Breast epithelium (tissue), 4 donors: ENCODE measurements around the gene NLK. TPM values are rescaled to one million over a fixed set of nuclear protein-coding genes. Genes with fewer than 3 reads are reported as not detected.

Experiments used
- DNase-seq, 2 donors: peaks; one replicate each; pipeline ENCODE4 v3.0.0-alpha.2; 2019; ENCODE audit warnings: low spot score in 2 of 2
- H3K27ac ChIP-seq, 2 donors: fragments of 200-600 bp; sonication (generic) in 1 of 2; one replicate each; pipeline ENCODE4 v1.5.1; 2016 to 2019; ENCODE audit warnings: mild to moderate bottlenecking in 1 of 2
- H3K27me3 ChIP-seq, 2 donors: fragments of 200-600 bp; sonication (generic) in 1 of 2; one replicate each; pipeline versions ENCODE4 v1.5.1 to v1.6.0; 2017 to 2019; ENCODE audit warnings: control low read depth in 1 of 2, mild to moderate bottlenecking in 1 of 2
- H3K36me3 ChIP-seq: fragments of 200-600 bp; one replicate; pipeline ENCODE4 v1.5.1; 2019
- H3K4me1 ChIP-seq, 2 donors: fragments of 200-600 bp; sonication (generic); one replicate each; pipeline ENCODE4 v1.5.1; 2016 to 2019; ENCODE audit warnings: control low read depth in 1 of 2
- H3K4me3 ChIP-seq, 3 donors: fragments of 200-600 bp; sonication (generic); 1 replicate in 2 of 3; 2 replicates in 1 of 3; pipeline ENCODE4 v1.5.1; 2016 to 2019; ENCODE audit warnings: mild to moderate bottlenecking in 3 of 3, moderate library complexity in 2 of 3
- H3K9me3 ChIP-seq, 2 donors: fragments of 200-600 bp; sonication (generic) in 1 of 2; one replicate each; pipeline ENCODE4 v1.5.1; 2016 to 2019; ENCODE audit warnings: control low read depth in 1 of 2
- POLR2A ChIP-seq: fragments of 450-650 bp; IDR thresholded peaks from one replicate; pipeline ENCODE4 v1.6.1; 2016; ENCODE audit warnings: antibody characterized with exemption, mild to moderate bottlenecking, moderate library complexity
- POLR2AphosphoS5 ChIP-seq, 3 donors: sonication (generic); formaldehyde crosslinking; IDR thresholded peaks; one replicate each; pipeline ENCODE4 v1.6.1; 2017; ENCODE audit warnings: antibody characterized with exemption in 3 of 3
- intact Hi-C: fragments of 100-400 bp; cut with DNase I; formaldehyde crosslinking; loops from one replicate; pipeline ENCODE4 v1.15.1; 2023; ENCODE audit warnings: low total_unique reads
- total RNA-seq, 3 donors: library from RNA; depleted of rRNA; stranded (reverse); fragments of >200 nt; gene quantifications; one replicate each; pipeline ENCODE4 v1.1.0, GENCODE V29; 2016
- TF ChIP-seq, protein P1 (sequence below), 3 donors: fragments of 450-650 bp; IDR thresholded peaks; one replicate each; pipeline ENCODE4 v1.5.1; 2016 to 2017; ENCODE audit warnings: antibody characterized with exemption in 3 of 3, mild to moderate bottlenecking in 3 of 3, moderate library complexity in 3 of 3

NLK gene
- total RNA-seq, 3 donors from 2014 or later: 19.8 to 35.1 (median 27.5) TPM

GRCh38 chr17:28008513-28008912 lies 34.0 kb upstream of the NLK start:
- H3K9me3 ChIP-seq: no peaks in the 10 kb centered on the region

DNA sequence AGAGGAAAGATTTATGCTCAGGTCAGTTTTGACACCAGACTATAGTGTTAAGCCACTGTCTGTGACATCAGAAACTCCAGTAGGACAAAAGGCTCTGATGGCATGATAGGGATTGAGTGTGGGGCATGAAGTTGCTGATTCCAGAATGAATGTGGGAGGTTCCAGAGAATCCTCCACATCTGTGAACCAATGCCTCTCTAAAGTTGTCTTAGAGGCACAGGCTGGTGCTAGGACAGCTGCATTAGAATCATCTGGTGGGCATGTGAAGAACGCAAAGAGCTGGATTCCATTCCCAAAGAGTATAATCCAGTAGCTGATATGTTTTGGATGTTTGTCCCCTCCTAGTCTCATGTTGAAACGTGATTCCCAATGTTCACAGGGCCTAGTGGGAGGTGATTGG lies 32.1 kb upstream of the NLK start:
- Histone ChIP-seq H3K27me3 (no peaks in the 10 kb centered on the region), H3K4me1 (no peaks in the 10 kb centered on the region), H3K27ac (no peak overlapping the region), H3K4me3 (no peak overlapping the region), H3K36me3 (no peaks in the 10 kb centered on the region), H3K9me3 (no peaks in the 10 kb centered on the region)
- intact Hi-C loops: no loop called here
- TF ChIP-seq POLR2A (no peak), POLR2AphosphoS5 (IDR thresholded peaks at IDR 0.05) (no peak)
- TF ChIP-seq, protein P1, sequence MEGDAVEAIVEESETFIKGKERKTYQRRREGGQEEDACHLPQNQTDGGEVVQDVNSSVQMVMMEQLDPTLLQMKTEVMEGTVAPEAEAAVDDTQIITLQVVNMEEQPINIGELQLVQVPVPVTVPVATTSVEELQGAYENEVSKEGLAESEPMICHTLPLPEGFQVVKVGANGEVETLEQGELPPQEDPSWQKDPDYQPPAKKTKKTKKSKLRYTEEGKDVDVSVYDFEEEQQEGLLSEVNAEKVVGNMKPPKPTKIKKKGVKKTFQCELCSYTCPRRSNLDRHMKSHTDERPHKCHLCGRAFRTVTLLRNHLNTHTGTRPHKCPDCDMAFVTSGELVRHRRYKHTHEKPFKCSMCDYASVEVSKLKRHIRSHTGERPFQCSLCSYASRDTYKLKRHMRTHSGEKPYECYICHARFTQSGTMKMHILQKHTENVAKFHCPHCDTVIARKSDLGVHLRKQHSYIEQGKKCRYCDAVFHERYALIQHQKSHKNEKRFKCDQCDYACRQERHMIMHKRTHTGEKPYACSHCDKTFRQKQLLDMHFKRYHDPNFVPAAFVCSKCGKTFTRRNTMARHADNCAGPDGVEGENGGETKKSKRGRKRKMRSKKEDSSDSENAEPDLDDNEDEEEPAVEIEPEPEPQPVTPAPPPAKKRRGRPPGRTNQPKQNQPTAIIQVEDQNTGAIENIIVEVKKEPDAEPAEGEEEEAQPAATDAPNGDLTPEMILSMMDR (IDR thresholded peaks at IDR 0.05): no peak
- no peak for DNase-seq

More at GRCh38 chr17:28008513-28008912, 34.0 kb upstream of the NLK start:
- Histone ChIP-seq H3K27me3 (no peaks in the 10 kb centered on the region), H3K27ac (no peak overlapping the region), H3K4me1 (no peaks in the 10 kb centered on the region), H3K36me3 (no peaks in the 10 kb centered on the region), H3K4me3 (no peak overlapping the region)
- TF ChIP-seq, protein P1 (IDR thresholded peaks at IDR 0.05): no peak
- TF ChIP-seq POLR2A (no peak), POLR2AphosphoS5 (IDR thresholded peaks at IDR 0.05) (no peak)
- DNase-seq: no peak
- intact Hi-C loops: no loop called here

- no peaks in the 10 kb centered on the region for H3K27me3 ChIP-seq
- intact Hi-C loops: no loop called here
- no peak for TF ChIP-seq POLR2A
- no peak for TF ChIP-seq POLR2AphosphoS5 (IDR thresholded peaks at IDR 0.05)
- TF ChIP-seq, protein P1 (IDR thresholded peaks at IDR 0.05): no peak
Observed at GRCh38 chr17:28018439-28019070, 23.9 kb upstream of the NLK start.

GRCh38 chr17:28020515-28020914 lies 22.0 kb upstream of the NLK start:
- intact Hi-C loops: no loop called here
- no peak for DNase-seq
- no peak overlapping the region for H3K27ac ChIP-seq
- no peaks in the 10 kb centered on the region for H3K27me3 ChIP-seq
- no peaks in the 10 kb centered on the region for H3K4me1 ChIP-seq
- H3K4me3 ChIP-seq: no peak overlapping the region
- H3K36me3 ChIP-seq: no peaks in the 10 kb centered on the region
- H3K9me3 ChIP-seq: no peaks in the 10 kb centered on the region
- TF ChIP-seq, protein P1 (IDR thresholded peaks at IDR 0.05): no peak
- TF ChIP-seq POLR2AphosphoS5 (IDR thresholded peaks at IDR 0.05) (no peak), POLR2A (no peak)

More at GRCh38 chr17:28018439-28019070, 23.9 kb upstream of the NLK start:
- DNase-seq: no peak
- no peaks in the 10 kb centered on the region for H3K9me3 ChIP-seq
- no peaks in the 10 kb centered on the region for H3K36me3 ChIP-seq
- no peak overlapping the region for H3K4me3 ChIP-seq
- no peaks in the 10 kb centered on the region for H3K4me1 ChIP-seq
- H3K27ac ChIP-seq: no peak overlapping the region

DNA sequence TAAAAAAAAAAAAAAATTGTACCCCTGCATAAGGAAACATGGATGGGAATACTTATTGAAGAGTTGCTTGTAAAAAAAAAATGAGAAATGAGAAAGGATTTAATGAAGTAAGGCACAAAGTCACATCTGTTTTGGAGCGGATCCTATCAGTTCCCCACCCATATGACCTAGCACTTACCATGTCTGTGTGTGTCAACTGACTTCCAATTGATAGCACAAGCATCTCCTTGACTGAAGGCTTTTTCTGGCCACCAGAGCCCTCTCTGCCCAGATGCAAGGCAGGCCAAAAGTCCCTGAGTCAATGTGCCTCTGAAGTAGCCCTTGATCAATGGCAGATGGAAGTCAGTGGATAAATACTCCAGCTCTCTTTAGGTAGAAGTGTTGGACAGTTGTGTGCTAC lies 13.4 kb upstream of the NLK start:
- Histone ChIP-seq H3K36me3 (no peaks in the 10 kb centered on the region), H3K27ac (no peak overlapping the region), H3K4me1 (no peaks in the 10 kb centered on the region), H3K27me3 (no peaks in the 10 kb centered on the region), H3K4me3 (no peak overlapping the region), H3K9me3 (no peaks in the 10 kb centered on the region)
- TF ChIP-seq, protein P1 (IDR thresholded peaks at IDR 0.05): no peak
- TF ChIP-seq POLR2A (no peak), POLR2AphosphoS5 (IDR thresholded peaks at IDR 0.05) (no peak)
- no peak for DNase-seq
- intact Hi-C loops: loop anchor here (5.0 kb wide), 1 partner anchor 603 kb away; no protein-coding TSS in a partner anchor
